Neural cell (in vitro differentiated cells): ENCODE data around the gene BRCA2. TPM values are rescaled to one million over a fixed set of nuclear protein-coding genes. Genes with fewer than 3 reads are reported as not detected.

ENCODE experiments used
- H2AFZ ChIP-seq: fragments of 200-600, 300-800 bp; sonication (generic), shearing (Covaris generic); 2 replicates; pipeline ENCODE4 v1.6.0; 2014; ENCODE audit warnings: low read depth, mild to moderate bottlenecking, antibody characterized with exemption, low read length, moderate library complexity
- H3F3A ChIP-seq: fragments of 200-600 bp; shearing (Covaris generic); 2 replicates; pipeline ENCODE4 v1.6.1; 2016; ENCODE audit warnings: mild to moderate bottlenecking, moderate library complexity, mixed read lengths, antibody characterized with exemption, low read length; ENCODE audit not compliant: insufficient read depth, poor library complexity, severe bottlenecking
- H3K27ac ChIP-seq: fragments of 200-600, 300-800 bp; sonication (generic), shearing (Covaris generic); 2 replicates; pipeline ENCODE4 v1.5.1; 2014; ENCODE audit warnings: mild to moderate bottlenecking, low read length, moderate library complexity
- H3K27me3 ChIP-seq: fragments of 300-800, 200-600 bp; sonication (generic), shearing (Covaris generic); 2 replicates; pipeline ENCODE4 v1.6.0; 2014; ENCODE audit warnings: mild to moderate bottlenecking, low read depth, low read length, moderate library complexity; ENCODE audit not compliant: insufficient read depth
- H3K36me3 ChIP-seq: fragments of 300-800, 200-600 bp; sonication (generic), shearing (Covaris generic); 2 replicates; pipeline ENCODE4 v1.5.1; 2014; ENCODE audit warnings: mild to moderate bottlenecking, antibody characterized with exemption, low read length, moderate library complexity; ENCODE audit not compliant: insufficient read depth
- H3K4me2 ChIP-seq: fragments of 300-800, 200-600 bp; sonication (generic), shearing (Covaris generic); 2 replicates; pipeline ENCODE4 v1.6.0; 2014; ENCODE audit warnings: mild to moderate bottlenecking, low read length
- H3K4me3 ChIP-seq: fragments of 300-800, 200-600 bp; sonication (generic), shearing (Covaris generic); 2 replicates; pipeline ENCODE4 v1.5.1; 2014; ENCODE audit warnings: mild to moderate bottlenecking, low read length, moderate library complexity
- H3K79me2 ChIP-seq: fragments of 200-600 bp; shearing (Covaris generic); replicated peaks from 2 replicates; pipeline ENCODE4 v1.6.0; 2014; ENCODE audit warnings: mild to moderate bottlenecking, low read length, moderate library complexity; ENCODE audit not compliant: insufficient read depth
- H3K9ac ChIP-seq: fragments of 300-800, 200-600 bp; sonication (generic), shearing (Covaris generic); 2 replicates; pipeline ENCODE4 v1.6.1; 2016; ENCODE audit warnings: mild to moderate bottlenecking, low read length, mixed read lengths
- H3K9me2 ChIP-seq: fragments of 200-600 bp; shearing (Covaris generic); 2 replicates; pipeline ENCODE4 v1.6.1; 2016; ENCODE audit warnings: mild to moderate bottlenecking, low read length, mixed read lengths; ENCODE audit not compliant: insufficient read depth
- H3K9me3 ChIP-seq: fragments of 200-600, 300-800 bp; sonication (generic), shearing (Covaris generic); 2 replicates; pipeline ENCODE4 v1.6.1; 2016; ENCODE audit warnings: mild to moderate bottlenecking, mixed run types, low read length, moderate library complexity, mixed read lengths
- H4K20me1 ChIP-seq: fragments of 200-600 bp; shearing (Covaris generic); 2 replicates; pipeline ENCODE4 v1.6.1; 2016; ENCODE audit warnings: mild to moderate bottlenecking, mixed run types; ENCODE audit not compliant: insufficient read depth
- EP300 ChIP-seq: fragments of 450-650 bp; conservative IDR thresholded peaks from 2 replicates; pipeline ENCODE4 v1.6.1; 2014; ENCODE audit warnings: antibody characterized with exemption, mild to moderate bottlenecking, moderate library complexity; ENCODE audit not compliant: poor library complexity, severe bottlenecking
- EZH2 ChIP-seq: fragments of 200-600, 300-800 bp; shearing (Covaris generic), sonication (generic); IDR thresholded peaks from 2 replicates; pipeline ENCODE4 v1.6.1; 2014; ENCODE audit warnings: antibody characterized with exemption, low read length, borderline replicate concordance, mild to moderate bottlenecking; ENCODE audit not compliant: insufficient read depth, poor library complexity, severe bottlenecking
- MXI1 ChIP-seq: fragments of 450-650 bp; conservative IDR thresholded peaks from 2 replicates; pipeline ENCODE4 v1.6.1; 2014; ENCODE audit warnings: antibody characterized with exemption, mild to moderate bottlenecking; ENCODE audit not compliant: poor library complexity, severe bottlenecking
- POLR2AphosphoS5 ChIP-seq: IDR thresholded peaks from 2 replicates; pipeline ENCODE4 v1.6.1; 2012
- RAD21 ChIP-seq: fragments of 450-650 bp; conservative IDR thresholded peaks from 2 replicates; pipeline ENCODE4 v1.6.1; 2014; ENCODE audit warnings: antibody characterized with exemption, mild to moderate bottlenecking, moderate library complexity
- SMC3 ChIP-seq: fragments of 450-650 bp; conservative IDR thresholded peaks from 2 replicates; pipeline ENCODE4 v1.6.1; 2014; ENCODE audit warnings: antibody characterized with exemption, mild to moderate bottlenecking, moderate library complexity; ENCODE audit not compliant: poor library complexity
- TAF1 ChIP-seq: IDR thresholded peaks from 2 replicates; pipeline ENCODE4 v1.6.1; 2012; ENCODE audit warnings: low read depth
- polyA plus RNA-seq: library from polyadenylated mRNA; depleted of rRNA; stranded (reverse); fragments of >200 nt; gene quantifications from 2 replicates; pipeline ENCODE4 v1.2.3, GENCODE V29; 2014
- small RNA-seq, 3 experiments: library from RNA; depleted of rRNA; stranded (forward); fragments of <200 nt; gene quantifications; one replicate each; pipeline ENCODE3, GENCODE V24; 2012
- TF ChIP-seq, protein P1 (sequence below): fragments of 450-650 bp; IDR thresholded peaks from 2 replicates; pipeline ENCODE4 v1.5.1; 2014; ENCODE audit warnings: antibody characterized with exemption, mild to moderate bottlenecking, moderate library complexity; ENCODE audit not compliant: poor library complexity, severe bottlenecking
- TF ChIP-seq, protein P2 (sequence below): IDR thresholded peaks from 2 replicates; pipeline ENCODE4 v1.6.1; 2012; ENCODE audit warnings: borderline replicate concordance

BRCA2 gene
- polyA plus RNA-seq, 1 donor from 2014 or later, result 0.11 TPM

DNA sequence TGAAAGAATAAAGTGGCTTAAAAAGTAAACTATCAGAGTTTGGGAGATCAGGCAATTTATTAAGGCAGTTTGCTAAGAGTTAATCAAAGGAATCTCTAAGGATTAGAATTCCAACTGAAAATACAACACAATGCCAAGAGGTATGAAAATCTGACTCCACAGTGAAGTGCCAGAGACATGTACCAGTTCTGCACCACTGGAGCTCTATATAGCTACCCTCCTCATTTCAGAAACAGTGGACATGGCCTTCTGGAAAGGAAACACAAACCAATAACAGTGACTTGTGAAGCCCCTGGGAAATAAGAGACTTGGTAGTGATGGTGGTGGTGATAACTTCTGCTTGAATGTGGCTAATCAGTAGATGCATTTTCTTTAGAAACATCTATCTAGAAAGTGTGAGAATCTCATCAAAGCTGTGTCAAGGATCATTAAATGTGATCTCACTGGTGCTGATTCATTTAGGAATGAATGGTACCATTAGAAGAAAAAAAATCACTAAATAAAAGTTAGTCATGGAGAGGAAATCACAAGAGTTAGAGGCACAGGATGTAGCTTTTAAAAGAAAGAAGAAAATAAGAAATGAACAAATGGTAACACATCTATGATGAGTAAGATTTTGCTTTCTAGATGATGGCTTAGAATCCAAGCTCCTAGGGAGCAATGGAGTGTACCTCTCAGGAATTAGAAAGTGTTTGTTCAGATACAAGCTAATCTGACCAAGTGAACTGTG is 132.8 kb downstream of the BRCA2 start:
- Histone ChIP-seq H3K27me3 (no peaks in the 10 kb centered on the region), H3K9ac (no peak overlapping the region), H3K36me3 (no peaks in the 10 kb centered on the region), H3K4me3 (no peak overlapping the region), H3F3A (no peaks in the 10 kb centered on the region), H3K79me2 (no peaks in the 10 kb centered on the region), H3K27ac (no peak overlapping the region), H3K9me3 (peaks cover 4% of the 10 kb centered on the region), H3K4me2 (no peak overlapping the region), H4K20me1 (no peaks in the 10 kb centered on the region), H3K9me2 (no peaks in the 10 kb centered on the region), H2AFZ (no peak overlapping the region)
- TF ChIP-seq EZH2, result no peak
- TF ChIP-seq MXI1, result no peak
- no peak for TF ChIP-seq EP300
- no peak for TF ChIP-seq TAF1
- no peak for TF ChIP-seq RAD21
- TF ChIP-seq, protein P1, sequence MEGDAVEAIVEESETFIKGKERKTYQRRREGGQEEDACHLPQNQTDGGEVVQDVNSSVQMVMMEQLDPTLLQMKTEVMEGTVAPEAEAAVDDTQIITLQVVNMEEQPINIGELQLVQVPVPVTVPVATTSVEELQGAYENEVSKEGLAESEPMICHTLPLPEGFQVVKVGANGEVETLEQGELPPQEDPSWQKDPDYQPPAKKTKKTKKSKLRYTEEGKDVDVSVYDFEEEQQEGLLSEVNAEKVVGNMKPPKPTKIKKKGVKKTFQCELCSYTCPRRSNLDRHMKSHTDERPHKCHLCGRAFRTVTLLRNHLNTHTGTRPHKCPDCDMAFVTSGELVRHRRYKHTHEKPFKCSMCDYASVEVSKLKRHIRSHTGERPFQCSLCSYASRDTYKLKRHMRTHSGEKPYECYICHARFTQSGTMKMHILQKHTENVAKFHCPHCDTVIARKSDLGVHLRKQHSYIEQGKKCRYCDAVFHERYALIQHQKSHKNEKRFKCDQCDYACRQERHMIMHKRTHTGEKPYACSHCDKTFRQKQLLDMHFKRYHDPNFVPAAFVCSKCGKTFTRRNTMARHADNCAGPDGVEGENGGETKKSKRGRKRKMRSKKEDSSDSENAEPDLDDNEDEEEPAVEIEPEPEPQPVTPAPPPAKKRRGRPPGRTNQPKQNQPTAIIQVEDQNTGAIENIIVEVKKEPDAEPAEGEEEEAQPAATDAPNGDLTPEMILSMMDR, result no peak
- TF ChIP-seq SMC3, result no peak

DNA sequence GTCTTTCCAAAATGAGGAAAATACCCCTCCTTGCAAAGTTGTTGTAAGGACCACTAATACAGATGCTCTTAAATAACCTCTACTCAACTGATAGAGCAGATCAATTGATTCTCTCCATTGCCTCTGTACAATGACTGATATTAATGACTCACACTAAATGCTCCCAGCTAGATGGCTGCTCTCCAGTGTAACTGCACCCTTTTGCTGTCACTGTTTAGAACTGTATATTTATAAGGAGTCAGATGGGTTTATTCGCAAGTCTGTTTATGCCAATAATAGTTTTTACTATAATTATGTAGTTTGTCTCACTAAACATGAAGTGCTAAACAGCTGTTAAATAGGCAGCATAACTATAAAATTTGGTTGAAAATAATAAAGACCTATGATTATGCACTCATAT is 133.7 kb downstream of the BRCA2 start:
- H3K9ac ChIP-seq, result no peak overlapping the region
- no peak overlapping the region for H3K27ac ChIP-seq
- no peaks in the 10 kb centered on the region for H3K9me2 ChIP-seq
- H2AFZ ChIP-seq, result no peak overlapping the region
- no peak overlapping the region for H3K4me2 ChIP-seq
- H3K36me3 ChIP-seq, result no peaks in the 10 kb centered on the region
- TF ChIP-seq RAD21 (no peak), SMC3 (no peak), EP300 (no peak), EZH2 (no peak), MXI1 (no peak), POLR2AphosphoS5 (no peak), TAF1 (no peak)
- TF ChIP-seq, protein P1, result no peak
- TF ChIP-seq, protein P2, sequence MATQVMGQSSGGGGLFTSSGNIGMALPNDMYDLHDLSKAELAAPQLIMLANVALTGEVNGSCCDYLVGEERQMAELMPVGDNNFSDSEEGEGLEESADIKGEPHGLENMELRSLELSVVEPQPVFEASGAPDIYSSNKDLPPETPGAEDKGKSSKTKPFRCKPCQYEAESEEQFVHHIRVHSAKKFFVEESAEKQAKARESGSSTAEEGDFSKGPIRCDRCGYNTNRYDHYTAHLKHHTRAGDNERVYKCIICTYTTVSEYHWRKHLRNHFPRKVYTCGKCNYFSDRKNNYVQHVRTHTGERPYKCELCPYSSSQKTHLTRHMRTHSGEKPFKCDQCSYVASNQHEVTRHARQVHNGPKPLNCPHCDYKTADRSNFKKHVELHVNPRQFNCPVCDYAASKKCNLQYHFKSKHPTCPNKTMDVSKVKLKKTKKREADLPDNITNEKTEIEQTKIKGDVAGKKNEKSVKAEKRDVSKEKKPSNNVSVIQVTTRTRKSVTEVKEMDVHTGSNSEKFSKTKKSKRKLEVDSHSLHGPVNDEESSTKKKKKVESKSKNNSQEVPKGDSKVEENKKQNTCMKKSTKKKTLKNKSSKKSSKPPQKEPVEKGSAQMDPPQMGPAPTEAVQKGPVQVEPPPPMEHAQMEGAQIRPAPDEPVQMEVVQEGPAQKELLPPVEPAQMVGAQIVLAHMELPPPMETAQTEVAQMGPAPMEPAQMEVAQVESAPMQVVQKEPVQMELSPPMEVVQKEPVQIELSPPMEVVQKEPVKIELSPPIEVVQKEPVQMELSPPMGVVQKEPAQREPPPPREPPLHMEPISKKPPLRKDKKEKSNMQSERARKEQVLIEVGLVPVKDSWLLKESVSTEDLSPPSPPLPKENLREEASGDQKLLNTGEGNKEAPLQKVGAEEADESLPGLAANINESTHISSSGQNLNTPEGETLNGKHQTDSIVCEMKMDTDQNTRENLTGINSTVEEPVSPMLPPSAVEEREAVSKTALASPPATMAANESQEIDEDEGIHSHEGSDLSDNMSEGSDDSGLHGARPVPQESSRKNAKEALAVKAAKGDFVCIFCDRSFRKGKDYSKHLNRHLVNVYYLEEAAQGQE, result no peak
- H3F3A ChIP-seq, result no peaks in the 10 kb centered on the region
- H3K79me2 ChIP-seq, result no peaks in the 10 kb centered on the region
- H3K9me3 ChIP-seq, result peaks cover 4% of the 10 kb centered on the region
- H4K20me1 ChIP-seq, result no peaks in the 10 kb centered on the region
- no peak overlapping the region for H3K4me3 ChIP-seq
- no peaks in the 10 kb centered on the region for H3K27me3 ChIP-seq

Small RNA genes within 50 kb of the gene (small RNA-seq; reads per million reads assigned to genes)
- gene RF00190, result 0.10 to 0.57 (median 0.16) reads per million in 3 experiments

Other genes starting within 250 kb of the BRCA2 start
- not detected in 2 replicates for gene ZAR1L, start 145 bp upstream of the BRCA2 start, polyA plus RNA-seq
- 4.6 and 6.1 TPM in 2 replicates for gene N4BP2L1, start 112.6 kb downstream of the BRCA2 start, polyA plus RNA-seq
- 105 and 317 TPM in 2 replicates for gene N4BP2L2, start 223.3 kb downstream of the BRCA2 start, polyA plus RNA-seq